ENCODE measurements around the gene SYNGR1. TPM values are rescaled to one million over a fixed set of nuclear protein-coding genes. Genes with fewer than 3 reads are reported as not detected.
A peak's percentile ranks its signal among the peaks of the same experiment; 100 is the strongest.
"Not testable (repeated sequence)": the region's sequence is repeated elsewhere in the genome, so short reads cannot be mapped to it uniquely, and the experiment has no call there.

SYNGR1 gene
- total and polyA plus RNA-seq, 5 donors: 66.4 to 101 (median 72.8) TPM

DNA sequence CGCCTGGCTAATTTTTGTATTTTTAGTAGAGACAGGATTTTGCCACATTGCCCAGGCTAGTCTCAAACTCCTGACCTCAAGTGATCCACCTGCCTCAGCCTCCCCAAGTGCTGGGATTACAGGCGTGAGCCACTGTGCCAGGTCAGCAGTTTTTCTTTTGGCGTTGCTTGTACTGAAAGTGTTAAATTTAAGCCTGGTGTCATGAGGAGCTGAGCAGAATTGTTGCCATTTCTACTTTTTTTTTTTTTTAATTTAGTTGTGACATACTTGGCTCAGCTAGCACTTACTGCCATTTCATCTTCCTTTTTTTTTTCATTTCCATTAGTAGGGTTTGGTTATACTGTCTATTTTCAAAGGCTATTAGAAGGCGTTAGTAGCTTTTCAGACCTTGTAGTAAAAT is 60.5 kb downstream of the SYNGR1 start:
- 86% methylated on average over 4 of the region's 4 CpGs for WGBS
- no peaks in the 10 kb centered on the region for H3K9me3 ChIP-seq (ENCODE audit: control insufficient read depth, low read length)
- ATAC-seq (no peak), DNase-seq (no peak)
- no peaks in the 10 kb centered on the region for H3K27me3 ChIP-seq (ENCODE audit: control insufficient read depth, insufficient read depth)
- peaks cover 4% of the 10 kb centered on the region for H3K4me1 ChIP-seq (ENCODE audit: control insufficient read depth, insufficient read depth, low read length)
- no peak overlapping the region for H3K4me3 ChIP-seq (ENCODE audit: low read length)
- no peak overlapping the region for H3K27ac ChIP-seq (ENCODE audit: low read length)
- intact Hi-C loops (cut with DNase I): no loop called here

DNA sequence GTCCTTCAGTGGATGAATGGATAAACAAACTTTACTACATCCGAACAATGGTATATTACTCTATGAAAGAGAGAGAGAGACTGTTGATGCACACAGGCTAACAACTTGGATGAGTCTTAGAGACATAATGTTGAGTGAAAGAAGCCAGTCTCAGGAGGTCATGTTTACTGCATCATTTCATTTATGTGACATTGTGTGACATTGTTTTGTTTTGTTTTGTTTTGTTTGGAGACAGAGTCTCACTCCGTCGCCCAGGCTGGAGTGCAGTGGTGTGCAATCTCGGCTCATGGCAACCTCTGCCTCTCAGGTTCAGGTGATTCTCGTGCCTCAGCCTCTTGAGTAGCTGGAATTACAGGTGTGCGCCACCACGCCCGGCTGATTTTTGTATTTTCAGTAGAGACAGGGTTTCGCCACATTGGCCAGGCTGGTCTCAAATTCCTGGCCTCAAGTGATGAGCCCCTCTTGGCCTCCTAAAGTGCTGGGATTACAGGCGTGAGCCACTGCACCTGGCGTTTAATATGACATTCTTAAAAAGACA is 62.1 kb downstream of the SYNGR1 start:
- H3K27ac ChIP-seq (ENCODE audit: low read length); intact Hi-C loops (cut with DNase I); ATAC-seq; H3K4me3 ChIP-seq (ENCODE audit: low read length); H3K9me3 ChIP-seq (ENCODE audit: control insufficient read depth, low read length); H3K27me3 ChIP-seq (ENCODE audit: control insufficient read depth, insufficient read depth); H3K4me1 ChIP-seq (ENCODE audit: control insufficient read depth, insufficient read depth, low read length): not testable (repeated sequence)
- peak in 1 of 3 donors; percentile 12 for DNase-seq
- 90% methylated on average over 11 of the region's 11 CpGs for WGBS

DNA sequence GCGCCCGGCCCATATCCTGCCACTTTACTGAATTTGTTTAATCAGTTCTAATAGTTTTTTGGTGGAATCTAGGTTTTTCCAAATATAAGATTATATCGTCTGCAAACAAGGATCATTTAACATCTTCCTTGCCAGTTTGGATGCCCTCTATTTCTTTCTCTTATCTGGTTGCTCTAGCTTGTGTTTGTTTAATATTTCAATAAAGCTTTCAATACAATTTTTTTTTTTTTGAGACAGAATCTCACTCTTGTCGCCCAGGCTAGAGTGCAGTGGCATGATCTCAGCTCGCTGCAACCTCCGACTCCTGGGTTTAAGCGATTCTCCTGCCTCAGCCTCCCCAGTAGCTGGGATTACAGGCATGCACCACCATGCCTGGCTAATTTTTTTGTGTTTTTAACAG is 63.4 kb downstream of the SYNGR1 start:
- H3K27me3 ChIP-seq (ENCODE audit: control insufficient read depth, insufficient read depth); H3K27ac ChIP-seq (ENCODE audit: low read length); ATAC-seq; intact Hi-C loops (cut with DNase I); H3K4me3 ChIP-seq (ENCODE audit: low read length); H3K9me3 ChIP-seq (ENCODE audit: control insufficient read depth, low read length); H3K4me1 ChIP-seq (ENCODE audit: control insufficient read depth, insufficient read depth, low read length): not testable (repeated sequence)
- DNase-seq: peak in 1 of 3 donors; percentile 29
- WGBS: 92% methylated on average over 7 of the region's 7 CpGs

DNA sequence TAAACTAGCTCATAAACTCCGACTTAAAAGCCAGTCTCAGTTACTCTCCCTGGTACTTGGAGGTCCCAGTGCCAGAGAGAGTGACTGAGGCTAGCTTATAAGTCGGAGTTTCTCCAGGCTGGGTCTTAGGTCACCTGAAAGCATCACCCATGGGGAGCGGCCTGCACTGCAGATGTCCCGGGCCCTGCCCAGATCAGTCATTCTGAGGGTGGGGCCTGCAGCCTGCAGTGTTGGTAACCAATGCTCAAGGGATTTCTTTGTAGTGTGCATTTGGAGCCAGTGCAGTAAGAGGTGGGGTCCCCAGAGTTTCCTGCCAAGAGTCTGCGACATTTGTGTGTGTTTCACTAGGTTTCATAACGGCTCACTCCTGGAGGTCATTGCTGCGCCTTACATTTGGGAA is 64.6 kb downstream of the SYNGR1 start:
- H3K27me3 ChIP-seq (ENCODE audit: control insufficient read depth, insufficient read depth): no peaks in the 10 kb centered on the region
- H3K4me1 ChIP-seq (ENCODE audit: control insufficient read depth, insufficient read depth, low read length): peaks cover 6% of the 10 kb centered on the region
- no peak overlapping the region for H3K27ac ChIP-seq (ENCODE audit: low read length)
- WGBS: 85% methylated on average over 7 of the region's 7 CpGs
- intact Hi-C loops (cut with DNase I): no loop called here
- no peak overlapping the region for H3K4me3 ChIP-seq (ENCODE audit: low read length)
- no peaks in the 10 kb centered on the region for H3K9me3 ChIP-seq (ENCODE audit: control insufficient read depth, low read length)
- DNase-seq (peak in 1 of 3 donors; percentile 30), ATAC-seq (peak in 1 of 2 donors; percentile 29)

DNA sequence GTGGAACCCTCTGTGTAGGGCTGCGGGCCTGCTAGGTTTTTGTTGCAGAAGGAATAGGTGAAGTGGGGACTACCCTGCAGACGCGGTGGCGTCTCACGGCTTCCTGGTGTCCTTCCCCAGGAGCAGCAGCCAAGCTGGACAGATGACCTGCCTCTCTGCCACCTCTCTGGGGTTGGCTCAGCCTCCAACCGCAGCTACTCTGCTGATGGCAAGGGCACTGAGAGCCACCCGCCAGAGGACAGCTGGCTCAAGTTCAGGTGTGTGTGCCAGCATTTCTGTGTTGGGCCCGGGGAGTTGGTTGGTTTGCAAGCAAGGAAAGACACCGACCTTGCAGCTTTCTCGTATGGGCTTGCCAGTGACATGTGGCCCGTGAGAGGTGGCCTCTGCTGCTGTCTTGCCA is 65.1 kb downstream of the SYNGR1 start:
- Histone ChIP-seq H3K9me3 (ENCODE audit: control insufficient read depth, low read length) (no peaks in the 10 kb centered on the region), H3K27ac (ENCODE audit: low read length) (no peak overlapping the region), H3K4me3 (ENCODE audit: low read length) (no peak overlapping the region), H3K4me1 (ENCODE audit: control insufficient read depth, insufficient read depth, low read length) (peaks cover 6% of the 10 kb centered on the region), H3K27me3 (ENCODE audit: control insufficient read depth, insufficient read depth) (no peaks in the 10 kb centered on the region)
- peak; percentile 64 to 83 for ATAC-seq
- DNase-seq: peak; percentile 50 to 84 (median 81)
- 68% methylated on average over 11 of the region's 11 CpGs for WGBS
- intact Hi-C loops (cut with DNase I): no loop called here

DNA sequence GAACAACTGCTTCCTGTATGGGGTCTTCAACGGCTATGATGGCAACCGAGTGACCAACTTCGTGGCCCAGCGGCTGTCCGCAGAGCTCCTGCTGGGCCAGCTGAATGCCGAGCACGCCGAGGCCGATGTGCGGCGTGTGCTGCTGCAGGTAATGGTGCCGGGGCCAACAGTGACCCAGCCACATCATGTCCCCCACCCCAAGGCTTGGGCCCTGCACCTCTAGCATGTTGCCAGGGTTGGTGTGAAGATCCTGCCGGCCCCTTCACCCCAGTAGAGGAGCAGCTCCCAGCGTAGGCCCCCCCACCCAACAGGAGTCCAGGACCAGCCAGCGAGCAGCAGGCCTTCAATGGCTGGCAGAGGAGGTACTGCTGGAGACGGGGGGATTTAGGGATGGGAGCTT is 65.7 kb downstream of the SYNGR1 start:
- no peaks in the 10 kb centered on the region for H3K27me3 ChIP-seq (ENCODE audit: control insufficient read depth, insufficient read depth)
- intact Hi-C loops (cut with DNase I): no loop called here
- peaks cover 6% of the 10 kb centered on the region for H3K4me1 ChIP-seq (ENCODE audit: control insufficient read depth, insufficient read depth, low read length)
- DNase-seq: no peak
- 96% methylated on average over 16 of the region's 16 CpGs for WGBS
- ATAC-seq: no peak
- H3K27ac ChIP-seq (ENCODE audit: low read length): no peak overlapping the region
- no peaks in the 10 kb centered on the region for H3K9me3 ChIP-seq (ENCODE audit: control insufficient read depth, low read length)
- H3K4me3 ChIP-seq (ENCODE audit: low read length): no peak overlapping the region

DNA sequence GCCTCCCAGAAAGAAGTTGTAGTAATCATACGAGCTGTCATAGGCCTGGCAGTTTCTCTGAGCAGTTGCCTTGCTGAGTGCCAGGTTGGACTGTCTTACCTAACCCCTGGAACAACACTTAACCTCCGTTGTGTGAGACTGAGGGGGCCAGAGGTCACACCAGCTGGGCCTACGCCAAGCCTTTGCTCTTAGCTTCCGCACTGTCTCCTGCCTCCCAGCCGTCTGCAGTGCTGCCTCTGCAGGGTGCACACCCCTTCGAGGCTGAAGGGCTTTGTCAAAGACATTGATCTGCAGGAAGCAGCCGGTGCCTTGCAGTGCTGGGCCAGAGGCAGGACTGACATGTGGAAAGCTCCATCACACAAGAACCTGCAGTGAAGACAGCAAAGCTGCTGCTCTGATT is 66.5 kb downstream of the SYNGR1 start:
- ATAC-seq: peak in 1 of 2 donors; percentile 21
- Histone ChIP-seq H3K4me3 (ENCODE audit: low read length) (no peak overlapping the region), H3K4me1 (ENCODE audit: control insufficient read depth, insufficient read depth, low read length) (peaks cover 6% of the 10 kb centered on the region), H3K27me3 (ENCODE audit: control insufficient read depth, insufficient read depth) (no peaks in the 10 kb centered on the region), H3K27ac (ENCODE audit: low read length) (no peak overlapping the region), H3K9me3 (ENCODE audit: control insufficient read depth, low read length) (no peaks in the 10 kb centered on the region)
- no peak for DNase-seq
- 57% methylated on average over 7 of the region's 7 CpGs for WGBS
- intact Hi-C loops (cut with DNase I): no loop called here

DNA sequence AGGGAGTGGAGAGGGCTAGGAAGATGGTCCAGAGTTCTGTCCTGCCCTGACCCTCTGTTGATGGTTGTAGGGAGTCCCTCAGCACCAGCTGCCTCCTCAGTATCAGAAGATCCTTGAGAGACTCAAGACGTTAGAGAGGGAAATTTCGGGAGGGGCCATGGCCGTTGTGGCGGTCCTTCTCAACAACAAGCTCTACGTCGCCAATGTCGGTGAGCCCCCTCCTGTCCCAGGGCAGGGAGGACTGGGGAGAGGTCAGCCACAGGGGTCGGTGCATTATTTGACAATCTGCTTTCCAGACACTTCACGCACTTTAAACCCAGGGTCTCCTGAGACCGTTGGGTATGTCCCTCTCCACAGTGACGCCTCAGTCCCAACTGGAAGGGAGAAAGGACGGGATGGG is 67.8 kb downstream of the SYNGR1 start:
- H3K4me3 ChIP-seq (ENCODE audit: low read length): no peak overlapping the region
- no peak overlapping the region for H3K27ac ChIP-seq (ENCODE audit: low read length)
- H3K9me3 ChIP-seq (ENCODE audit: control insufficient read depth, low read length): no peaks in the 10 kb centered on the region
- H3K27me3 ChIP-seq (ENCODE audit: control insufficient read depth, insufficient read depth): no peaks in the 10 kb centered on the region
- ATAC-seq: no peak
- DNase-seq: no peak
- intact Hi-C loops (cut with DNase I): no loop called here
- peaks cover 6% of the 10 kb centered on the region for H3K4me1 ChIP-seq (ENCODE audit: control insufficient read depth, insufficient read depth, low read length)
- 91% methylated on average over 12 of the region's 12 CpGs for WGBS

DNA sequence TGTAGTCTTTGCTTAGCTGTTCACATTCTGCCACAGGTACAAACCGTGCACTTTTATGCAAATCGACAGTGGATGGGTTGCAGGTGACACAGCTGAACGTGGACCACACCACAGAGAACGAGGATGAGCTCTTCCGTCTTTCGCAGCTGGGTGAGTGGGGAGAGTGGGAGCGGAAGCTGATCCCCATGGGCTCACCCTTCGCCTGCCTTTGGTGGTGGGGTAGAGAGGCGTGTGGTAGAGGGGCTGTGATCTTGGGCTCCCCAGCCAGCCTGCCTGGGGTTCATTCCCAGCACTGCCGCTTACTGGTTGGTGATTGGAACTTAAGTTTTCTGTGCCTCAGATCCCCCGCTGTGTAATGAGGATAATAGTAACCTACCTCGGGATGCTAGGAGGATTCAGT is 68.9 kb downstream of the SYNGR1 start:
- WGBS: 89% methylated on average over 12 of the region's 12 CpGs
- H3K4me3 ChIP-seq (ENCODE audit: low read length): no peak overlapping the region
- H3K27me3 ChIP-seq (ENCODE audit: control insufficient read depth, insufficient read depth): no peaks in the 10 kb centered on the region
- no peak overlapping the region for H3K27ac ChIP-seq (ENCODE audit: low read length)
- intact Hi-C loops (cut with DNase I): no loop called here
- peaks cover 6% of the 10 kb centered on the region for H3K4me1 ChIP-seq (ENCODE audit: control insufficient read depth, insufficient read depth, low read length)
- ATAC-seq (no peak), DNase-seq (no peak)
- H3K9me3 ChIP-seq (ENCODE audit: control insufficient read depth, low read length): no peaks in the 10 kb centered on the region

DNA sequence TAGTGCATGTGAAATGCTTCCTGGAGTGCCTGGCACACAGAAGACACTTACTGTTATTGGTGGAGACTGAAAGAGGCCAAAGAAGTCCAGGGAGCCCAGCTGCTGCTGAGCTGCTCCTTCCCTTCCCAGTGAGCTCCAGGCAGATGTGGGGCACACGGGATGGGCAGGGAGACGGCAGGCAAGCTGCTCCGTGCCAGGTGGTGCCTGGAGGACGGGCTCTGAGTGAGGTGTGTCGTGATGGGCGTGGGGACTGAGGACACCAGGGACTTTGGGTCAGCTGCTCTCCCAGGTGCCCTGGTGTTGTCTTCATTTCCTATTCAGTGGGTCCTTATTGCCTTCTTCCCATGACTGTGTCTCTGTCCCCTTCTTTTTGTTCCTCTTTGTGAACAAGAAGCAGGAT is 69.3 kb downstream of the SYNGR1 start:
- 94% methylated on average over 6 of the region's 6 CpGs for WGBS

DNA sequence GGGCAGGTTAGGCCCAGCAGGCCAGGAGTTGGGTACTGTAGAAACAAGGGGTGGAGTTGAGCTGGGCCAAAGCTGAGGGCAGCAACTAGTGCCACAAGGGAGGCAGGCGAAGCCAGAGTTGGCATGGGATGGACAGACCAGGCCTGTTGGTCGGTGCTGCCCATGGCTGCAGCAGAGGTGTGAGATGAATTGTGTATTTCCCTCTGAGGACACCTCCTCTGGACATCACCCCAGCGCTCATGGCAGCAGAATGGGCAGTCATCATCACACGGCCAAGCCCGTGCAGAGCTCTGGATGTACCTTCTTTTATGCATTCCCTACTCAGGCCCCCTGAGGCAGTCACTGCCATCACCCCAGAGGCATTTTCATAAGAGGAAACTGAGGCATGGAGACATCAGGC is 70.1 kb downstream of the SYNGR1 start:
- Histone ChIP-seq H3K4me3 (ENCODE audit: low read length) (no peak overlapping the region), H3K27ac (ENCODE audit: low read length) (no peak overlapping the region), H3K27me3 (ENCODE audit: control insufficient read depth, insufficient read depth) (no peaks in the 10 kb centered on the region), H3K4me1 (ENCODE audit: control insufficient read depth, insufficient read depth, low read length) (peaks cover 6% of the 10 kb centered on the region), H3K9me3 (ENCODE audit: control insufficient read depth, low read length) (no peaks in the 10 kb centered on the region)
- 90% methylated on average over 5 of the region's 5 CpGs for WGBS
- ATAC-seq (no peak), DNase-seq (no peak)
- intact Hi-C loops (cut with DNase I): no loop called here

More for the DNA sequence above, 69.3 kb downstream of the SYNGR1 start:
- H3K27ac ChIP-seq (ENCODE audit: low read length): no peak overlapping the region
- intact Hi-C loops (cut with DNase I): no loop called here
- ATAC-seq: no peak
- DNase-seq: no peak
- no peak overlapping the region for H3K4me3 ChIP-seq (ENCODE audit: low read length)
- no peaks in the 10 kb centered on the region for H3K9me3 ChIP-seq (ENCODE audit: control insufficient read depth, low read length)
- H3K27me3 ChIP-seq (ENCODE audit: control insufficient read depth, insufficient read depth): no peaks in the 10 kb centered on the region
- H3K4me1 ChIP-seq (ENCODE audit: control insufficient read depth, insufficient read depth, low read length): peaks cover 6% of the 10 kb centered on the region

DNA sequence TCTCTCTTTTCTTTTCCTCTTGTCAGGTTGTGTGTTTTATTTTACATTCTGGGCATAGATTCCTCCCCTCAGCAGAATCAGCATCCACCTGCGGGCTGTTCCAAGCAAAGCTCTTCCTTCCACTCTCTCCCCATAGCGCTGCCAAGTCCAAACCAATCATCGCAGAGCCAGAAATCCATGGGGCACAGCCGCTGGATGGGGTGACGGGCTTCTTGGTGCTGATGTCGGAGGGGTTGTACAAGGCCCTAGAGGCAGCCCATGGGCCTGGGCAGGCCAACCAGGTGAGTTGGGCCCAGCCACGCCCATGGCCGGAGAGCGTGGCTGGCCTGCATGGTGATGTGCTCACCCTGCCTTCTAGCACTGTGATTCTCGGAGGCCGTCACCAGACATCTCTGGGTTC is 71.9 kb downstream of the SYNGR1 start:
- no peak for ATAC-seq
- DNase-seq: no peak

More for the DNA sequence above, 71.9 kb downstream of the SYNGR1 start:
- WGBS: 95% methylated on average over 11 of the region's 11 CpGs
- Histone ChIP-seq H3K27ac (ENCODE audit: low read length) (no peak overlapping the region), H3K4me3 (ENCODE audit: low read length) (no peak overlapping the region), H3K4me1 (ENCODE audit: control insufficient read depth, insufficient read depth, low read length) (no peaks in the 10 kb centered on the region), H3K9me3 (ENCODE audit: control insufficient read depth, low read length) (no peaks in the 10 kb centered on the region), H3K27me3 (ENCODE audit: control insufficient read depth, insufficient read depth) (no peaks in the 10 kb centered on the region)
- intact Hi-C loops (cut with DNase I): no loop called here
